Measurements from ENCODE around the gene TNC. TPM values are rescaled to one million over a fixed set of nuclear protein-coding genes. Genes with fewer than 3 reads are reported as not detected.

The TNC gene
- total RNA-seq, 1 experiment from 2014 or later = 5.7 TPM

GRCh38 chr9:115036691-115037090, 81.3 kb downstream of the TNC start:
- intact Hi-C loops (cut with micrococcal nuclease; ENCODE audit: unreplicated experiment) = no loop called here
- CTCF ChIA-PET = no interaction called here
- H3K9me3 ChIP-seq (ENCODE audit: control insufficient read depth, insufficient read depth, low read depth, low read length) = no peaks in the 10 kb centered on the region
- no peaks in the 10 kb centered on the region for H3K36me3 ChIP-seq (ENCODE audit: control insufficient read depth, insufficient read depth, low read length)
- POLR2A ChIA-PET = no interaction called here
- TF ChIP-seq REST (IDR thresholded peaks at IDR 0.05; ENCODE audit: insufficient read depth in 1 of 2, low read depth in 2 of 2, low read length in 1 of 2) (no peak), SIN3A (IDR thresholded peaks at IDR 0.05; ENCODE audit: borderline replicate concordance, insufficient read depth, low read depth, low read length) (no peak), POLR2AphosphoS5 (IDR thresholded peaks at IDR 0.05; ENCODE audit: low read depth, low read length) (no peak)
- TF ChIP-seq, protein P1, sequence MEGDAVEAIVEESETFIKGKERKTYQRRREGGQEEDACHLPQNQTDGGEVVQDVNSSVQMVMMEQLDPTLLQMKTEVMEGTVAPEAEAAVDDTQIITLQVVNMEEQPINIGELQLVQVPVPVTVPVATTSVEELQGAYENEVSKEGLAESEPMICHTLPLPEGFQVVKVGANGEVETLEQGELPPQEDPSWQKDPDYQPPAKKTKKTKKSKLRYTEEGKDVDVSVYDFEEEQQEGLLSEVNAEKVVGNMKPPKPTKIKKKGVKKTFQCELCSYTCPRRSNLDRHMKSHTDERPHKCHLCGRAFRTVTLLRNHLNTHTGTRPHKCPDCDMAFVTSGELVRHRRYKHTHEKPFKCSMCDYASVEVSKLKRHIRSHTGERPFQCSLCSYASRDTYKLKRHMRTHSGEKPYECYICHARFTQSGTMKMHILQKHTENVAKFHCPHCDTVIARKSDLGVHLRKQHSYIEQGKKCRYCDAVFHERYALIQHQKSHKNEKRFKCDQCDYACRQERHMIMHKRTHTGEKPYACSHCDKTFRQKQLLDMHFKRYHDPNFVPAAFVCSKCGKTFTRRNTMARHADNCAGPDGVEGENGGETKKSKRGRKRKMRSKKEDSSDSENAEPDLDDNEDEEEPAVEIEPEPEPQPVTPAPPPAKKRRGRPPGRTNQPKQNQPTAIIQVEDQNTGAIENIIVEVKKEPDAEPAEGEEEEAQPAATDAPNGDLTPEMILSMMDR (IDR thresholded peaks at IDR 0.05) = no peak
- H3K4me3 ChIP-seq (ENCODE audit: low read depth in 2 of 2, low read length in 2 of 2) = no peak overlapping the region
- no peak overlapping the region for H3K27ac ChIP-seq (ENCODE audit: low read length)
- DNase-seq (ENCODE audit: low read depth, low spot score) (no peak), ATAC-seq (no peak)
- H3K27me3 ChIP-seq (ENCODE audit: control insufficient read depth, insufficient read depth, low read length) = no peaks in the 10 kb centered on the region
- BruUV-seq (replicated peaks) = no TSS peak
- in situ Hi-C loops (cut with HindIII; ENCODE audit: low pct_unique_long_range_greater_than_20kb, low sequenced_read_pairs) = no loop called here
- no peaks in the 10 kb centered on the region for H3K4me1 ChIP-seq (ENCODE audit: control insufficient read depth, insufficient read depth, low read length)

DNA sequence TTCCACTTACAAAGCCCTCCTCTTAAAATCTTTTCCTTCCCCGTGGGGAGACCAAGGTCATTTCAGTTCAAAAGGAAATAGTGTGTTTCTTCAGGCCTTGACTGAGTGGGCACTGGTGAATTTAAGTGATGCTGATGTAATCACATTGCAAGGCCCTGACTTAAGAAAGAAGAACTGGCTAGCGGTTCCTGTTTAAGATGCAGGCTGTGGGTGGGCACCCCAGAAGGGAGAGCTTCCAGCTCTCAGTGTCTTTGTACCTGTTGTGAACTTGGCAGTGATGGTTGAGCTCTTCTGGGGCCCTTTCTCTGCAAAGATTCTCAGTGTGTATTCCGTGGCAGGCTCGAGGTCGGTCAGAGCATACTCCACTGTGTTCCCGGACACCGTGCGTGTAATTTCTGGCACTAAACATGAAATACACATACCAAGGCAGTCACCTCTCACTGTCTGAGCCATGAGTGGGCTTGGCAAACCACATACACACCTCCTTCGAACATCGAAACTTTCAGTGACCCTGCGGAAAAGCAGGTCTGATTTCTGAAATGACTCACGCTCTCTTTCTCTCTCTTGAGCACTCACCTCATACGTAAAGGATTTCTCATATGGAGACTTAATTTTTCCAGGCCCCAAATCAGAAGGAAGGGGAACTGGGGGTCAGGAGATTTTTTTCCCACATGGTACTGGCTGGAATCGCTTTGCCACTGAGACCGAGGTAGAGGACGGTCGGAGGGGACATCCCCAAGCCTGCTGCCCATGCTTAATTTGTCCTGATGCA, 81.9 kb downstream of the TNC start:
- no peak for ATAC-seq
- intact Hi-C loops (cut with micrococcal nuclease; ENCODE audit: unreplicated experiment) (no loop called here), in situ Hi-C loops (cut with HindIII; ENCODE audit: low pct_unique_long_range_greater_than_20kb, low sequenced_read_pairs) (no loop called here)
- Histone ChIP-seq H3K27me3 (ENCODE audit: control insufficient read depth, insufficient read depth, low read length) (no peaks in the 10 kb centered on the region), H3K36me3 (ENCODE audit: control insufficient read depth, insufficient read depth, low read length) (no peaks in the 10 kb centered on the region), H3K4me1 (ENCODE audit: control insufficient read depth, insufficient read depth, low read length) (no peaks in the 10 kb centered on the region), H3K9me3 (ENCODE audit: control insufficient read depth, insufficient read depth, low read depth, low read length) (no peaks in the 10 kb centered on the region), H3K27ac (ENCODE audit: low read length) (no peak overlapping the region), H3K4me3 (ENCODE audit: low read depth in 2 of 2, low read length in 2 of 2) (no peak overlapping the region)
- ChIA-PET CTCF (no interaction called here), POLR2A (no interaction called here)
- no TSS peak for BruUV-seq (replicated peaks)
- no peak for DNase-seq (ENCODE audit: low read depth, low spot score)
- no peak for TF ChIP-seq POLR2AphosphoS5 (IDR thresholded peaks at IDR 0.05; ENCODE audit: low read depth, low read length)
- TF ChIP-seq, protein P1 (IDR thresholded peaks at IDR 0.05) = no peak
- no peak for TF ChIP-seq TCF7L2 (IDR thresholded peaks at IDR 0.05; ENCODE audit: low read depth, low read length)
- TF ChIP-seq REST (IDR thresholded peaks at IDR 0.05; ENCODE audit: insufficient read depth in 1 of 2, low read depth in 2 of 2, low read length in 1 of 2) = no peak
- no peak for TF ChIP-seq SIN3A (IDR thresholded peaks at IDR 0.05; ENCODE audit: borderline replicate concordance, insufficient read depth, low read depth, low read length)
